Testis (tissue), 2 donors: ENCODE data around the gene FOXB1.

Experiments used
- POLR2A ChIP-seq: fragments of 450-650 bp; IDR thresholded peaks from one replicate; pipeline ENCODE4 v1.6.1; 2017; ENCODE audit warnings: antibody characterized with exemption, mild to moderate bottlenecking, moderate library complexity
- TF ChIP-seq, protein P1 (sequence below), 3 experiments: fragments of 450-650 bp in 2 of 3; fragments of 200-600 bp in 1 of 3; sonication (generic) in 1 of 3; IDR thresholded peaks; one replicate each; pipeline ENCODE4 v1.5.1; 2016 to 2019; ENCODE audit warnings: antibody characterized with exemption in 3 of 3, mild to moderate bottlenecking in 2 of 3, moderate library complexity in 1 of 3

- TF ChIP-seq, protein P1, sequence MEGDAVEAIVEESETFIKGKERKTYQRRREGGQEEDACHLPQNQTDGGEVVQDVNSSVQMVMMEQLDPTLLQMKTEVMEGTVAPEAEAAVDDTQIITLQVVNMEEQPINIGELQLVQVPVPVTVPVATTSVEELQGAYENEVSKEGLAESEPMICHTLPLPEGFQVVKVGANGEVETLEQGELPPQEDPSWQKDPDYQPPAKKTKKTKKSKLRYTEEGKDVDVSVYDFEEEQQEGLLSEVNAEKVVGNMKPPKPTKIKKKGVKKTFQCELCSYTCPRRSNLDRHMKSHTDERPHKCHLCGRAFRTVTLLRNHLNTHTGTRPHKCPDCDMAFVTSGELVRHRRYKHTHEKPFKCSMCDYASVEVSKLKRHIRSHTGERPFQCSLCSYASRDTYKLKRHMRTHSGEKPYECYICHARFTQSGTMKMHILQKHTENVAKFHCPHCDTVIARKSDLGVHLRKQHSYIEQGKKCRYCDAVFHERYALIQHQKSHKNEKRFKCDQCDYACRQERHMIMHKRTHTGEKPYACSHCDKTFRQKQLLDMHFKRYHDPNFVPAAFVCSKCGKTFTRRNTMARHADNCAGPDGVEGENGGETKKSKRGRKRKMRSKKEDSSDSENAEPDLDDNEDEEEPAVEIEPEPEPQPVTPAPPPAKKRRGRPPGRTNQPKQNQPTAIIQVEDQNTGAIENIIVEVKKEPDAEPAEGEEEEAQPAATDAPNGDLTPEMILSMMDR (IDR thresholded peaks at IDR 0.05), result no peak
- TF ChIP-seq POLR2A, result no peak
Observed at GRCh38 chr15:59998950-59999611, 5.0 kb upstream of the FOXB1 start.
